Stomach (tissue), 4 donors: ENCODE data around the gene ACTL8.

Source experiments
- EP300 ChIP-seq: sonication (generic); formaldehyde crosslinking; IDR thresholded peaks from one replicate; pipeline ENCODE4 v1.6.1; 2017; ENCODE audit warnings: antibody characterized with exemption
- POLR2A ChIP-seq, 4 donors: fragments of 450-650 bp; IDR thresholded peaks; one replicate each; pipeline ENCODE4 v1.6.1; 2016; ENCODE audit warnings: antibody characterized with exemption in 4 of 4, control low read depth in 2 of 4, mild to moderate bottlenecking in 1 of 4, moderate library complexity in 1 of 4
- POLR2AphosphoS5 ChIP-seq, 3 donors: sonication (generic); formaldehyde crosslinking; IDR thresholded peaks; one replicate each; pipeline ENCODE4 v1.6.1; 2016; ENCODE audit warnings: antibody characterized with exemption in 3 of 3
- TF ChIP-seq, protein P1 (sequence below), 7 experiments: fragments of 450-650 bp in 4 of 7; fragments of 200-600 bp in 3 of 7; sonication (generic) in 3 of 7; IDR thresholded peaks; one replicate each; pipeline ENCODE4 v1.5.1; 2016 to 2019; ENCODE audit warnings: antibody characterized with exemption in 7 of 7, control low read depth in 2 of 7, mild to moderate bottlenecking in 1 of 7

DNA sequence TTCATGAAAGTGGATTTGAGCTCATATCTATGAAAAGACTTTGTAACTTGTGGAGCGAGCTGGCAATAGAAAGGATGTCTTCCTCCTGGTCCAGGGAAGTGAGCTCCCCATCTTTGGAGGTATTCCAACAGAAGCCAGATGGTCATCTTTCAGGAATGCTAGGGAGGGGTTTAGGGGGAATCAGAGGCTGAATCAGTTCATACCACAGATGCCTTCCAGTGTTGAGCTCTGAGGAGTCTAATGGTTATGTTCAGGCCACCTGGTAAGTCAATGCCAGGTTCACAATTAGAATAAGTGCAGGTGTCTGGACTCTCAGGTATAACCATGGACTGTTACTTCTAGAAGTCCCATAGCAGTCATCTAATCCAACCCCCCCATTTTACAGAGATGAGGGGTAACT is 119.1 kb downstream of the ACTL8 start:
- TF ChIP-seq POLR2A (IDR thresholded peaks at IDR 0.05) (no peak), POLR2AphosphoS5 (IDR thresholded peaks at IDR 0.05) (no peak), EP300 (no peak)
- TF ChIP-seq, protein P1, sequence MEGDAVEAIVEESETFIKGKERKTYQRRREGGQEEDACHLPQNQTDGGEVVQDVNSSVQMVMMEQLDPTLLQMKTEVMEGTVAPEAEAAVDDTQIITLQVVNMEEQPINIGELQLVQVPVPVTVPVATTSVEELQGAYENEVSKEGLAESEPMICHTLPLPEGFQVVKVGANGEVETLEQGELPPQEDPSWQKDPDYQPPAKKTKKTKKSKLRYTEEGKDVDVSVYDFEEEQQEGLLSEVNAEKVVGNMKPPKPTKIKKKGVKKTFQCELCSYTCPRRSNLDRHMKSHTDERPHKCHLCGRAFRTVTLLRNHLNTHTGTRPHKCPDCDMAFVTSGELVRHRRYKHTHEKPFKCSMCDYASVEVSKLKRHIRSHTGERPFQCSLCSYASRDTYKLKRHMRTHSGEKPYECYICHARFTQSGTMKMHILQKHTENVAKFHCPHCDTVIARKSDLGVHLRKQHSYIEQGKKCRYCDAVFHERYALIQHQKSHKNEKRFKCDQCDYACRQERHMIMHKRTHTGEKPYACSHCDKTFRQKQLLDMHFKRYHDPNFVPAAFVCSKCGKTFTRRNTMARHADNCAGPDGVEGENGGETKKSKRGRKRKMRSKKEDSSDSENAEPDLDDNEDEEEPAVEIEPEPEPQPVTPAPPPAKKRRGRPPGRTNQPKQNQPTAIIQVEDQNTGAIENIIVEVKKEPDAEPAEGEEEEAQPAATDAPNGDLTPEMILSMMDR (IDR thresholded peaks at IDR 0.05): no peak
